HepG2 (cell line): ENCODE data around the gene LPO. TPM values are rescaled to one million over a fixed set of nuclear protein-coding genes. Genes with fewer than 3 reads are reported as not detected.

ENCODE experiments used
- ATAC-seq: fragments of 200-7000 bp; cut with Tn5 transposase; 3 replicates; pipeline ENCODE4 v1.9.1; 2020; ENCODE audit warnings: mild to moderate bottlenecking, moderate library complexity
- BruUV-seq: library from RNA; stranded (reverse); fragments of 400-500 nt; replicated peaks from 2 replicates; lab custom pipeline; 2021; lab: Mats Ljungman, UMichigan
- CTCF ChIA-PET: fragments of 300-600 bp; formaldehyde crosslinking; extraction: SDS; loops from one replicate; lab custom pipeline; 2021; ENCODE audit warnings: low total read pairs, inconsistent platforms, low intra/inter-chr PET ratio; lab: Yijun Ruan, JAX
- POLR2A ChIA-PET: fragments of 350-600 bp; sonication (Branson Sonifier 250); formaldehyde crosslinking; loops from one replicate; lab custom pipeline; 2020; ENCODE audit warnings: antibody characterized with exemption, inconsistent platforms; lab: Yijun Ruan, JAX
- DNase-seq: peaks from one replicate; pipeline ENCODE4 v3.0.0-alpha.2; 2015; ENCODE audit warnings: low spot score
- FAIRE-seq: peaks from 3 replicates; lab custom pipeline; 2011; peaks lifted over from hg19 to GRCh38; lab: Jason Lieb, UNC
- H2AFZ ChIP-seq: one replicate; pipeline ENCODE4 v1.6.1; 2011; ENCODE audit warnings: low read length, inconsistent platforms
- H3K27ac ChIP-seq: fragments of 300-600 bp; 3 replicates; pipeline ENCODE4 v1.8.0; 2011; ENCODE audit warnings: mixed run types, mild to moderate bottlenecking, mixed read lengths, low read length, inconsistent platforms; ENCODE audit not compliant: insufficient read depth; ENCODE audit errors: extremely low read length
- H3K27me3 ChIP-seq, 2 experiments: fragments of 200-600 bp in 1 of 2; 2 replicates in 1 of 2; 3 replicates in 1 of 2; pipeline versions ENCODE4 v1.6.0 to v1.8.0; 2011; ENCODE audit warnings: low read length in 2 of 2, mild to moderate bottlenecking in 2 of 2, moderate library complexity in 2 of 2, inconsistent platforms in 1 of 2; ENCODE audit not compliant: insufficient read depth in 2 of 2, control insufficient read depth in 1 of 2
- H3K36me3 ChIP-seq, 2 experiments: fragments of 200-600 bp in 1 of 2; replicated peaks in 1 of 2; 2 replicates in 1 of 2; 3 replicates in 1 of 2; pipeline versions ENCODE4 v1.5.1 to v1.8.0; 2011; ENCODE audit warnings: low read length in 2 of 2, inconsistent platforms in 1 of 2; ENCODE audit not compliant: insufficient read depth in 2 of 2, control insufficient read depth in 1 of 2
- H3K4me1 ChIP-seq: 2 replicates; pipeline ENCODE4 v1.5.1; 2012; ENCODE audit warnings: low read length, inconsistent platforms; ENCODE audit not compliant: insufficient read depth
- H3K4me2 ChIP-seq: 2 replicates; pipeline ENCODE4 v1.6.0; 2011; ENCODE audit warnings: low read depth, low read length, inconsistent platforms
- H3K4me3 ChIP-seq, 3 experiments: fragments of 200-600 bp in 1 of 3; sonication (generic), shearing (Covaris generic) in 1 of 3; replicated peaks in 1 of 3; 2 replicates each; pipeline ENCODE4 v1.5.1; 2011 to 2016; ENCODE audit warnings: low read length in 3 of 3, inconsistent platforms in 2 of 3, low read depth in 2 of 3, mild to moderate bottlenecking in 2 of 3, control low read depth in 1 of 3, mixed read lengths in 1 of 3; ENCODE audit not compliant: insufficient read depth in 1 of 3
- H3K79me2 ChIP-seq: one replicate; pipeline ENCODE4 v1.6.1; 2011; ENCODE audit warnings: low read length, inconsistent platforms; ENCODE audit not compliant: insufficient read depth
- H3K9ac ChIP-seq: 2 replicates; pipeline ENCODE4 v1.6.0; 2011; ENCODE audit warnings: mild to moderate bottlenecking, low read depth, low read length, inconsistent platforms; ENCODE audit not compliant: insufficient read depth
- H3K9me3 ChIP-seq: 2 replicates; pipeline ENCODE4 v1.5.1; 2012; ENCODE audit warnings: mild to moderate bottlenecking, low read length
- H4K20me1 ChIP-seq: 2 replicates; pipeline ENCODE4 v1.6.0; 2011; ENCODE audit warnings: inconsistent platforms, mild to moderate bottlenecking, low read length, moderate library complexity; ENCODE audit not compliant: insufficient read depth
- ADNP ChIP-seq: sonication (generic); formaldehyde crosslinking; IDR thresholded peaks from 2 replicates; pipeline ENCODE4 v1.4.0; 2020; ENCODE audit warnings: missing genetic modification reagents
- GPN1 ChIP-seq: sonication (generic); formaldehyde crosslinking; IDR thresholded peaks from 2 replicates; pipeline ENCODE4 v1.5.1; 2020; ENCODE audit warnings: missing genetic modification reagents, borderline replicate concordance
- KLF6 ChIP-seq: IDR thresholded peaks from 2 replicates; pipeline ENCODE4 v1.8.0; 2016; ENCODE audit warnings: missing biosample characterization, missing genetic modification reagents
- MBNL3 ChIP-seq: fragments of 250-450 bp; sonication (Bioruptor Pico); conservative IDR thresholded peaks from 2 replicates; pipeline ENCODE4 v1.8.0; 2022; ENCODE audit warnings: mild to moderate bottlenecking, inconsistent platforms
- PTBP1 ChIP-seq: fragments of 200-400 bp; formaldehyde crosslinking; IDR thresholded peaks from 2 replicates; pipeline ENCODE4 v1.6.1; 2018; ENCODE audit warnings: low read length, low read depth; ENCODE audit not compliant: poor library complexity, severe bottlenecking
- SP2 ChIP-seq: sonication (generic); formaldehyde crosslinking; IDR thresholded peaks from 2 replicates; pipeline ENCODE4 v1.5.1; 2020; ENCODE audit warnings: mild to moderate bottlenecking, missing genetic modification reagents
- STAG1 ChIP-seq: sonication (generic); formaldehyde crosslinking; IDR thresholded peaks from 2 replicates; pipeline ENCODE4 v1.4.0; 2020; ENCODE audit warnings: missing genetic modification reagents
- UBTF ChIP-seq: sonication (generic); formaldehyde crosslinking; IDR thresholded peaks from 2 replicates; pipeline ENCODE4 v1.4.0; 2020; ENCODE audit warnings: mild to moderate bottlenecking, missing genetic modification reagents
- ZC3H13 ChIP-seq: sonication (generic); formaldehyde crosslinking; IDR thresholded peaks from 2 replicates; pipeline ENCODE4 v1.8.1; 2023; ENCODE audit warnings: mild to moderate bottlenecking, missing genetic modification reagents, moderate library complexity
- ZC3H4 ChIP-seq: sonication (generic); formaldehyde crosslinking; IDR thresholded peaks from 2 replicates; pipeline ENCODE4 v1.4.0; 2020; ENCODE audit warnings: missing genetic modification reagents, borderline replicate concordance
- ZMYM4 ChIP-seq: sonication (generic); formaldehyde crosslinking; IDR thresholded peaks from 2 replicates; pipeline ENCODE4 v1.8.1; 2023; ENCODE audit warnings: mild to moderate bottlenecking, missing genetic modification reagents
- ZNF331 ChIP-seq: sonication (generic); formaldehyde crosslinking; IDR thresholded peaks from 2 replicates; pipeline ENCODE4 v1.4.0; 2020; ENCODE audit warnings: missing genetic modification reagents
- ZNF441 ChIP-seq: sonication (generic); formaldehyde crosslinking; IDR thresholded peaks from 2 replicates; pipeline ENCODE4 v1.7.0; 2021; ENCODE audit warnings: missing genetic modification reagents, borderline replicate concordance
- ZNF564 ChIP-seq: sonication (generic); formaldehyde crosslinking; IDR thresholded peaks from 2 replicates; pipeline ENCODE4 v1.8.1; 2023; ENCODE audit warnings: mild to moderate bottlenecking, missing genetic modification reagents
- ZNF589 ChIP-seq: sonication (generic); formaldehyde crosslinking; conservative IDR thresholded peaks from 2 replicates; pipeline ENCODE4 v1.8.0; 2022; ENCODE audit warnings: mild to moderate bottlenecking, moderate library complexity, missing genetic modification reagents
- ZNF841 ChIP-seq: sonication (generic); formaldehyde crosslinking; IDR thresholded peaks from 2 replicates; pipeline ENCODE4 v1.8.1; 2023; ENCODE audit warnings: missing genetic modification reagents, borderline replicate concordance
- WGBS: methylation state at CpG from one replicate; pipeline ENCODE4 v1.1.6; 2017; ENCODE audit warnings: low lambda C conversion rate; 5-methylcytosine and 5-hydroxymethylcytosine counted together
- in situ Hi-C: cut with HindIII; loops from 2 replicates; pipeline ENCODE4 v1.10.0; 2017; ENCODE audit warnings: low pct_unique_long_range_greater_than_20kb; ENCODE audit not compliant: extremely low pct_ligation_motif_present
- intact Hi-C: fragments of 100-400 bp; cut with micrococcal nuclease; formaldehyde crosslinking; loops from one replicate; pipeline ENCODE4 v1.10.0; 2022; ENCODE audit not compliant: unreplicated experiment
- polyA plus RNA-seq, 8 experiments: library from polyadenylated mRNA; depleted of rRNA in 3 of 8; stranded (reverse) in 7 of 8; unstranded in 1 of 8; fragments of >200 nt; fragmentation: Illumina TruSeq in 4 of 8; extraction: Trizol in 4 of 8; gene quantifications; 2 replicates each; pipeline versions ENCODE4 v1.2.1 to v1.2.3, GENCODE V29; 2011 to 2016; ENCODE audit warnings: low read depth in 4 of 8, missing spikeins in 1 of 8, mixed read lengths in 1 of 8; ENCODE audit not compliant: insufficient read depth in 1 of 8
- total RNA-seq, 5 experiments: library from RNA; depleted of rRNA; stranded (reverse); fragments of >200 nt; fragmentation: Illumina TruSeq; extraction: Trizol; gene quantifications; 2 replicates each; pipeline ENCODE4 v1.2.3, GENCODE V29; 2016; ENCODE audit warnings: low read depth in 1 of 5

The LPO gene
- total and polyA plus RNA-seq, 2 of the 13 experiments (the other 11 are each of a cell fraction or from before 2014, with no cell fraction given): not detected

- Histone ChIP-seq H3K4me3 (no peak overlapping the region), H3K4me1 (no peaks in the 10 kb centered on the region), H3K79me2 (no peaks in the 10 kb centered on the region), H3K4me2 (no peak overlapping the region), H3K36me3 (no peaks in the 10 kb centered on the region), H3K27me3 (peaks cover 1 to 30% of the 10 kb centered on the region in 2 experiments; a peak in 3 of 5 replicates), H3K9me3 (no peaks in the 10 kb centered on the region), H3K27ac (no peak overlapping the region), H2AFZ (no peak overlapping the region), H3K9ac (no peak overlapping the region), H4K20me1 (no peaks in the 10 kb centered on the region)
- WGBS: under 1% methylated on average over 3 of the region's 3 CpGs
- TF ChIP-seq KLF6 (CRISPR knock-in tag) (no peak), SP2 (CRISPR knock-in tag) (no peak), ZNF331 (CRISPR knock-in tag) (no peak), ZNF441 (no peak), ADNP (CRISPR knock-in tag) (no peak), ZC3H13 (CRISPR knock-in tag) (no peak), ZMYM4 (CRISPR knock-in tag) (no peak), ZNF841 (CRISPR knock-in tag) (no peak), ZNF564 (CRISPR knock-in tag) (no peak), GPN1 (CRISPR knock-in tag) (no peak), ZNF589 (no peak), PTBP1 (no peak), ZC3H4 (CRISPR knock-in tag) (no peak), STAG1 (CRISPR knock-in tag) (no peak), MBNL3 (CRISPR knock-in tag) (no peak), UBTF (CRISPR knock-in tag) (no peak)
- DNase-seq (no peak), ATAC-seq (no peak), FAIRE-seq (no peak)
- no TSS peak for BruUV-seq
- in situ Hi-C loops: no loop called here
- CTCF ChIA-PET: no interaction called here
- POLR2A ChIA-PET: no interaction called here
- intact Hi-C loops: no loop called here
Observed at GRCh38 chr17:58228679-58229078, 9.7 kb upstream of the LPO start.
